CD14-positive monocyte (primary cell): ENCODE results near the gene PPFIBP1. TPM values are rescaled to one million over a fixed set of nuclear protein-coding genes. Genes with fewer than 3 reads are reported as not detected.

Experiments used
- DNase-seq, 3 donors: peaks; one replicate each; pipeline ENCODE4 v3.0.0-alpha.2; 2011 to 2022
- H2AFZ ChIP-seq: 2 replicates; pipeline ENCODE4 v1.6.0; 2012; ENCODE audit warnings: mild to moderate bottlenecking, low read depth, low read length, inconsistent platforms; ENCODE audit not compliant: insufficient read depth, poor library complexity, severe bottlenecking
- H3K27ac ChIP-seq, 2 donors: 1 replicate in 1 of 2; 2 replicates in 1 of 2; pipeline ENCODE4 v1.5.1; 2012 to 2013; ENCODE audit warnings: low read length in 2 of 2, control low read depth in 1 of 2, inconsistent platforms in 1 of 2, low read depth in 1 of 2, mild to moderate bottlenecking in 1 of 2
- H3K27me3 ChIP-seq, 2 donors: one replicate each; pipeline versions ENCODE4 v1.6.0 to v1.6.1; 2011 to 2013; ENCODE audit warnings: low read length in 2 of 2; ENCODE audit not compliant: control insufficient read depth in 2 of 2, insufficient read depth in 2 of 2
- H3K36me3 ChIP-seq, 2 donors: replicated peaks in 1 of 2; 1 replicate in 1 of 2; 2 replicates in 1 of 2; pipeline versions ENCODE4 v1.5.1 to v1.6.1; 2012 to 2013; ENCODE audit warnings: low read length in 2 of 2, control low read depth in 1 of 2, inconsistent platforms in 1 of 2, mild to moderate bottlenecking in 1 of 2; ENCODE audit not compliant: insufficient read depth in 2 of 2, control insufficient read depth in 1 of 2
- H3K4me1 ChIP-seq, 2 donors: 1 replicate in 1 of 2; 2 replicates in 1 of 2; pipeline versions ENCODE4 v1.5.1 to v1.6.1; 2012 to 2013; ENCODE audit warnings: low read length in 2 of 2, control low read depth in 1 of 2, inconsistent platforms in 1 of 2, mild to moderate bottlenecking in 1 of 2, moderate library complexity in 1 of 2; ENCODE audit not compliant: insufficient read depth in 2 of 2, control insufficient read depth in 1 of 2
- H3K4me2 ChIP-seq: replicated peaks from 2 replicates; pipeline ENCODE3; 2012; ENCODE audit warnings: low read length, moderate library complexity, mild to moderate bottlenecking; ENCODE audit not compliant: poor library complexity, severe bottlenecking; ENCODE audit errors: extremely low read depth
- H3K4me3 ChIP-seq, 3 experiments: fragments of 200-600 bp in 1 of 3; sonication (generic) in 1 of 3; replicated peaks in 1 of 3; 1 replicate in 2 of 3; 2 replicates in 1 of 3; pipeline ENCODE4 v1.5.1; 2011 to 2013; ENCODE audit warnings: low read length in 3 of 3, mild to moderate bottlenecking in 3 of 3, control low read depth in 2 of 3, low read depth in 2 of 3, inconsistent platforms in 1 of 3, moderate library complexity in 1 of 3
- H3K79me2 ChIP-seq: 2 replicates; pipeline ENCODE4 v1.6.0; 2012; ENCODE audit warnings: mild to moderate bottlenecking, control low read depth, inconsistent platforms, low read length, moderate library complexity; ENCODE audit not compliant: insufficient read depth
- H3K9ac ChIP-seq: 2 replicates; pipeline ENCODE4 v1.6.0; 2017; ENCODE audit warnings: low read length, mild to moderate bottlenecking; ENCODE audit not compliant: insufficient read depth, poor library complexity, severe bottlenecking
- H3K9me3 ChIP-seq, 2 donors: replicated peaks in 1 of 2; 1 replicate in 1 of 2; 2 replicates in 1 of 2; pipeline versions ENCODE4 v1.5.1 to v1.6.1; 2012 to 2013; ENCODE audit warnings: low read length in 2 of 2, control low read depth in 1 of 2; ENCODE audit not compliant: control insufficient read depth in 1 of 2, insufficient read depth in 1 of 2
- H4K20me1 ChIP-seq: 2 replicates; pipeline ENCODE4 v1.6.0; 2012; ENCODE audit warnings: mild to moderate bottlenecking, low read length, control low read depth, moderate library complexity; ENCODE audit not compliant: insufficient read depth
- H3K27ac Mint-ChIP-seq, 7 donors: one replicate each; pipeline ENCODE4 v1.8.0; 2020; ENCODE audit warnings: mild to moderate bottlenecking in 7 of 7, mixed read lengths in 7 of 7, moderate library complexity in 6 of 7, inconsistent platforms in 2 of 7
- H3K27me3 Mint-ChIP-seq, 3 donors: one replicate each; pipeline ENCODE4 v1.8.0; 2021 to 2022; ENCODE audit warnings: low read depth in 3 of 3, mild to moderate bottlenecking in 3 of 3, mixed read lengths in 3 of 3, moderate library complexity in 3 of 3, inconsistent platforms in 1 of 3
- H3K36me3 Mint-ChIP-seq, 2 donors: one replicate each; pipeline ENCODE4 v1.8.0; 2020; ENCODE audit warnings: mixed read lengths in 2 of 2, inconsistent platforms in 1 of 2, mild to moderate bottlenecking in 1 of 2
- H3K4me1 Mint-ChIP-seq: one replicate; pipeline ENCODE4 v1.8.0; 2020; ENCODE audit warnings: mild to moderate bottlenecking, mixed read lengths
- H3K4me3 Mint-ChIP-seq, 2 donors: one replicate each; pipeline ENCODE4 v1.8.0; 2020; ENCODE audit warnings: mild to moderate bottlenecking in 2 of 2, mixed read lengths in 2 of 2, moderate library complexity in 1 of 2
- H3K9me3 Mint-ChIP-seq, 7 donors: one replicate each; pipeline ENCODE4 v1.8.0; 2020 to 2022; ENCODE audit warnings: mixed read lengths in 7 of 7, mild to moderate bottlenecking in 6 of 7, moderate library complexity in 6 of 7, inconsistent platforms in 2 of 7
- WGBS: methylation state at CpG from one replicate; pipeline ENCODE4 v1.1.5; 2013; ENCODE audit warnings: missing lambda C conversion rate; ENCODE audit not compliant: insufficient coverage; 5-methylcytosine and 5-hydroxymethylcytosine counted together
- intact Hi-C, 2 donors: fragments of 100-400 bp; cut with micrococcal nuclease; formaldehyde crosslinking; loops; one replicate each; pipeline versions ENCODE4 v1.15.0 to v1.15.1; 2023
- polyA plus RNA-seq, 3 donors: library from polyadenylated mRNA; depleted of rRNA in 1 of 3; unstranded in 2 of 3; stranded (reverse) in 1 of 3; fragments of 300-500 nt in 2 of 3; fragments of >200 nt in 1 of 3; fragmentation: Illumina TruSeq in 2 of 3; gene quantifications; 1 replicate in 2 of 3; 2 replicates in 1 of 3; pipeline ENCODE4 v1.2.3, GENCODE V29; 2012 to 2021
- TF ChIP-seq, protein P1 (sequence below): fragments of 200-600 bp; IDR thresholded peaks from one replicate; pipeline ENCODE4 v1.8.0; 2022; ENCODE audit warnings: antibody characterized with exemption, mild to moderate bottlenecking

Gene PPFIBP1
- polyA plus RNA-seq, 3 donors, result 0.25 to 0.79 (median 0.53) TPM

DNA sequence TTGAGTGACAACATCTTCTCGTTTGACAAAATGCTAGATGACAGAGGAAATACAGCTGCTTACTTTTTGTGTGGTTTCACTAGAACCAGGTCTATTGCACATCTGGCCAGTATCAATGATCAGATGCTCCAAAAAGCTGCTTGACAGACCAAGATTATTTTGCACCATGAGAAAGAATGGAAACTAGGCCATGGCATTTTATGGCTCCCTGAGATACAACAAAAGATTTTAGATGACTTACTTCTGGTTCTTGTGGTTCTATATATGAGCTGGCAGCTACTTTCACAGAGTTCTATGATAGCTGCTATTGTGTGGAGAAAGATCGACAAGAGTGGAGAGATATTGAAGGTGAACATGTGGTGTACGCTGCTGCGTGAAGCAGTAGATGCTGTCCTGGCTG lies 25.9 kb upstream of the PPFIBP1 start:
- Mint-ChIP-seq H3K27ac (no peak overlapping the region), H3K36me3 (no peaks in the 10 kb centered on the region), H3K4me3 (no peak overlapping the region), H3K4me1 (no peaks in the 10 kb centered on the region), H3K9me3 (peaks cover 0 to 8% (median 3%) of the 10 kb centered on the region in 7 donors), H3K27me3 (no peaks in the 10 kb centered on the region)
- Histone ChIP-seq H2AFZ (no peak overlapping the region), H3K27me3 (no peaks in the 10 kb centered on the region), H3K4me1 (no peaks in the 10 kb centered on the region), H4K20me1 (no peaks in the 10 kb centered on the region), H3K9me3 (no peaks in the 10 kb centered on the region), H3K9ac (no peak overlapping the region), H3K27ac (no peak overlapping the region), H3K4me3 (no peak overlapping the region), H3K36me3 (no peaks in the 10 kb centered on the region), H3K4me2 (no peak overlapping the region), H3K79me2 (no peaks in the 10 kb centered on the region)
- intact Hi-C loops, result no loop called here
- WGBS, result 86% methylated on average over 4 of the region's 4 CpGs
- TF ChIP-seq, protein P1, sequence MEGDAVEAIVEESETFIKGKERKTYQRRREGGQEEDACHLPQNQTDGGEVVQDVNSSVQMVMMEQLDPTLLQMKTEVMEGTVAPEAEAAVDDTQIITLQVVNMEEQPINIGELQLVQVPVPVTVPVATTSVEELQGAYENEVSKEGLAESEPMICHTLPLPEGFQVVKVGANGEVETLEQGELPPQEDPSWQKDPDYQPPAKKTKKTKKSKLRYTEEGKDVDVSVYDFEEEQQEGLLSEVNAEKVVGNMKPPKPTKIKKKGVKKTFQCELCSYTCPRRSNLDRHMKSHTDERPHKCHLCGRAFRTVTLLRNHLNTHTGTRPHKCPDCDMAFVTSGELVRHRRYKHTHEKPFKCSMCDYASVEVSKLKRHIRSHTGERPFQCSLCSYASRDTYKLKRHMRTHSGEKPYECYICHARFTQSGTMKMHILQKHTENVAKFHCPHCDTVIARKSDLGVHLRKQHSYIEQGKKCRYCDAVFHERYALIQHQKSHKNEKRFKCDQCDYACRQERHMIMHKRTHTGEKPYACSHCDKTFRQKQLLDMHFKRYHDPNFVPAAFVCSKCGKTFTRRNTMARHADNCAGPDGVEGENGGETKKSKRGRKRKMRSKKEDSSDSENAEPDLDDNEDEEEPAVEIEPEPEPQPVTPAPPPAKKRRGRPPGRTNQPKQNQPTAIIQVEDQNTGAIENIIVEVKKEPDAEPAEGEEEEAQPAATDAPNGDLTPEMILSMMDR, result no peak
- no peak for DNase-seq

DNA sequence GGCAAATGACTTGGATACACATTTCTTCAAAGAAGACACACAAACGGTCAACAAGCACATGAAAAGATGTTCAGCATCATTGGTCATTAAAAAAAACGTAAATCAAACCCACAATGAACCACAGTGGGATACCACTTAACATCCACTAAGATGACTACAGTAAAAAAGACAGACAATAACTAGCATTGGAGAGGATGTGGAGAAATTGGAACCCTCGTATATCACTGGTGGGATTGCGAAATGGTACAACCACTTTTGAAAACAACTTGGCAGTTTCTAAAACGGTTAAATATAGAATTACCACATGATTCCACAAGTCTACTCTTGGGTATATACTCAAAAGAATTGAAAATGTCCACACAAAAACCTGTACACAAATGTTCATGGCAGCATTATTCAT lies 25.2 kb upstream of the PPFIBP1 start:
- intact Hi-C loops, result no loop called here
- H3K4me1 Mint-ChIP-seq, result no peaks in the 10 kb centered on the region
- H3K27ac ChIP-seq, result no peak overlapping the region

More for the DNA sequence above, 25.2 kb upstream of the PPFIBP1 start:
- H3K27me3 ChIP-seq, result no peaks in the 10 kb centered on the region
- TF ChIP-seq, protein P1, result no peak
- no peak overlapping the region for H3K4me3 ChIP-seq
- no peak overlapping the region for H2AFZ ChIP-seq
- H4K20me1 ChIP-seq, result no peaks in the 10 kb centered on the region
- H3K9ac ChIP-seq, result no peak overlapping the region
- H3K36me3 ChIP-seq, result no peaks in the 10 kb centered on the region
- peaks cover 0 to 8% (median 3%) of the 10 kb centered on the region in 7 donors for H3K9me3 Mint-ChIP-seq
- H3K9me3 ChIP-seq, result no peaks in the 10 kb centered on the region
- no peak overlapping the region for H3K4me2 ChIP-seq
- H3K4me3 Mint-ChIP-seq, result no peak overlapping the region
- no peaks in the 10 kb centered on the region for H3K36me3 Mint-ChIP-seq
- H3K4me1 ChIP-seq, result no peaks in the 10 kb centered on the region
- H3K27me3 Mint-ChIP-seq, result no peaks in the 10 kb centered on the region
- no peaks in the 10 kb centered on the region for H3K79me2 ChIP-seq
- WGBS, result 60% methylated on average over 4 of the region's 5 CpGs
- DNase-seq, result no peak
- no peak overlapping the region for H3K27ac Mint-ChIP-seq
